Parathyroid adenoma (tissue), 2 donors: ENCODE data around the gene INS.

Experiments
- H2AFZ ChIP-seq: fragments of 300-600 bp; sonication (generic); one replicate; pipeline ENCODE4 v1.7.0; 2017; ENCODE audit warnings: antibody characterized with exemption, mild to moderate bottlenecking
- H3K27ac ChIP-seq: fragments of 300-600 bp; sonication (generic); one replicate; pipeline ENCODE4 v1.7.0; 2017
- H3K27me3 ChIP-seq: fragments of 300-600 bp; sonication (generic); one replicate; pipeline ENCODE4 v1.7.0; 2017; ENCODE audit warnings: low read length; ENCODE audit not compliant: control insufficient read depth, insufficient read depth
- H3K36me3 ChIP-seq: fragments of 300-600 bp; sonication (generic); one replicate; pipeline ENCODE4 v1.7.0; 2017; ENCODE audit warnings: low read length; ENCODE audit not compliant: control insufficient read depth, insufficient read depth
- H3K4me1 ChIP-seq: fragments of 300-600 bp; sonication (generic); one replicate; pipeline ENCODE4 v1.7.0; 2017; ENCODE audit warnings: control low read depth
- H3K4me2 ChIP-seq: fragments of 300-600 bp; sonication (generic); one replicate; pipeline ENCODE4 v1.7.0; 2017; ENCODE audit warnings: low read length
- H3K4me3 ChIP-seq: fragments of 300-600 bp; sonication (generic); one replicate; pipeline ENCODE4 v1.7.0; 2017; ENCODE audit warnings: low read depth, low read length
- H3K79me2 ChIP-seq: fragments of 300-600 bp; sonication (generic); one replicate; pipeline ENCODE4 v1.7.0; 2017; ENCODE audit warnings: control low read depth
- H3K9ac ChIP-seq: fragments of 300-600 bp; sonication (generic); one replicate; pipeline ENCODE4 v1.7.0; 2017; ENCODE audit warnings: mild to moderate bottlenecking
- H3K9me3 ChIP-seq: fragments of 300-600 bp; sonication (generic); one replicate; pipeline ENCODE4 v1.7.0; 2017; ENCODE audit warnings: low read length; ENCODE audit not compliant: control insufficient read depth
- CTCF ChIP-seq: fragments of 300-600 bp; sonication (generic); IDR thresholded peaks from one replicate; pipeline ENCODE4 v1.7.0; 2017; ENCODE audit warnings: antibody characterized with exemption, mild to moderate bottlenecking
- donor health status: primary hyperparathyroidism.

The INS gene

GRCh38 chr11:2122222-2122906, 38.6 kb downstream of the INS start:
- Histone ChIP-seq H3K4me1 (no peaks in the 10 kb centered on the region), H3K4me3 (no peak overlapping the region), H3K27ac (no peak overlapping the region), H3K4me2 (no peak overlapping the region), H3K9ac (no peak overlapping the region), H3K27me3 (no peaks in the 10 kb centered on the region), H3K79me2 (no peaks in the 10 kb centered on the region), H2AFZ (no peak overlapping the region), H3K9me3 (no peaks in the 10 kb centered on the region), H3K36me3 (no peaks in the 10 kb centered on the region)
- no peak for TF ChIP-seq CTCF

GRCh38 chr11:2121227-2122130, 39.5 kb downstream of the INS start:
- Histone ChIP-seq H3K9ac (no peak overlapping the region), H3K4me2 (no peak overlapping the region), H3K27me3 (no peaks in the 10 kb centered on the region), H3K4me3 (no peak overlapping the region), H3K4me1 (no peaks in the 10 kb centered on the region), H2AFZ (no peak overlapping the region), H3K79me2 (no peaks in the 10 kb centered on the region), H3K36me3 (no peaks in the 10 kb centered on the region), H3K9me3 (no peaks in the 10 kb centered on the region), H3K27ac (no peak overlapping the region)
- TF ChIP-seq CTCF: no peak

- no peak overlapping the region for H3K4me2 ChIP-seq
- H3K4me1 ChIP-seq: no peaks in the 10 kb centered on the region
- no peaks in the 10 kb centered on the region for H3K79me2 ChIP-seq
- TF ChIP-seq CTCF: no peak
- no peak overlapping the region for H3K4me3 ChIP-seq
- H3K9ac ChIP-seq: no peak overlapping the region
- H3K36me3 ChIP-seq: no peaks in the 10 kb centered on the region
- H3K27me3 ChIP-seq: no peaks in the 10 kb centered on the region
- no peaks in the 10 kb centered on the region for H3K9me3 ChIP-seq
- H3K27ac ChIP-seq: no peak overlapping the region
- H2AFZ ChIP-seq: no peak overlapping the region
These were observed 40.5 kb downstream of the INS start for GRCh38 chr11:2120359-2121100.

- TF ChIP-seq CTCF: no peak
- H2AFZ ChIP-seq: no peak overlapping the region
- no peak overlapping the region for H3K27ac ChIP-seq
- H3K4me3 ChIP-seq: no peak overlapping the region
- H3K27me3 ChIP-seq: no peaks in the 10 kb centered on the region
- H3K4me1 ChIP-seq: no peaks in the 10 kb centered on the region
- no peaks in the 10 kb centered on the region for H3K9me3 ChIP-seq
- H3K4me2 ChIP-seq: no peak overlapping the region
- no peaks in the 10 kb centered on the region for H3K79me2 ChIP-seq
- no peaks in the 10 kb centered on the region for H3K36me3 ChIP-seq
- no peak overlapping the region for H3K9ac ChIP-seq
These were observed 42.3 kb downstream of the INS start for GRCh38 chr11:2118677-2119076.
